Epithelial cell of esophagus (primary cell): ENCODE data around the gene CYP26B1.

Experiments
- DNase-seq: peaks from one replicate; pipeline ENCODE4 v3.0.0; 2010; ENCODE audit warnings: low read depth
- H3K4me3 ChIP-seq: 2 replicates; pipeline ENCODE4 v1.5.1; 2011; ENCODE audit warnings: mild to moderate bottlenecking, low read length, control low read depth
- TF ChIP-seq, protein P1 (sequence below): IDR thresholded peaks from 2 replicates; pipeline ENCODE4 v1.5.1; 2011; ENCODE audit warnings: low read depth, mild to moderate bottlenecking, low read length, control low read depth, inconsistent platforms; ENCODE audit not compliant: insufficient read depth; ENCODE audit errors: missing control alignments

CYP26B1 gene

DNA sequence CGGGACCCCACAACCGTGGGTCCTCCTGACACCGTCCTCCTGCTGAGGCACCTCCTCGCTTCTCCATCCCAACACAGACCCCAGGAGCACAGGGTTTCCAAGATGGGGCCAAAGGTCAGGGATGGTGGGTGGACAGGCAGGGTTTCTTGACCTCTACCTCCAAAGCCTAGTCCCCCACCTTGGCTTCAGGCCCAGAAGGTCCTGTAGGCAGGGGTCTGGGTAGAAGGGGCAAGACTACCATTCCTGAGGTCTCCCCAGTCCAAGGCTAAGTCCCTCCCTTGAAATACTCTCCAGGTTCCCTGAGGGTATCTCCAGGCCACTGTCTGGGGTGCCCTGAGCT is 7.1 kb downstream of the CYP26B1 start:
- no peak for DNase-seq
- H3K4me3 ChIP-seq, result no peak overlapping the region
- TF ChIP-seq, protein P1, sequence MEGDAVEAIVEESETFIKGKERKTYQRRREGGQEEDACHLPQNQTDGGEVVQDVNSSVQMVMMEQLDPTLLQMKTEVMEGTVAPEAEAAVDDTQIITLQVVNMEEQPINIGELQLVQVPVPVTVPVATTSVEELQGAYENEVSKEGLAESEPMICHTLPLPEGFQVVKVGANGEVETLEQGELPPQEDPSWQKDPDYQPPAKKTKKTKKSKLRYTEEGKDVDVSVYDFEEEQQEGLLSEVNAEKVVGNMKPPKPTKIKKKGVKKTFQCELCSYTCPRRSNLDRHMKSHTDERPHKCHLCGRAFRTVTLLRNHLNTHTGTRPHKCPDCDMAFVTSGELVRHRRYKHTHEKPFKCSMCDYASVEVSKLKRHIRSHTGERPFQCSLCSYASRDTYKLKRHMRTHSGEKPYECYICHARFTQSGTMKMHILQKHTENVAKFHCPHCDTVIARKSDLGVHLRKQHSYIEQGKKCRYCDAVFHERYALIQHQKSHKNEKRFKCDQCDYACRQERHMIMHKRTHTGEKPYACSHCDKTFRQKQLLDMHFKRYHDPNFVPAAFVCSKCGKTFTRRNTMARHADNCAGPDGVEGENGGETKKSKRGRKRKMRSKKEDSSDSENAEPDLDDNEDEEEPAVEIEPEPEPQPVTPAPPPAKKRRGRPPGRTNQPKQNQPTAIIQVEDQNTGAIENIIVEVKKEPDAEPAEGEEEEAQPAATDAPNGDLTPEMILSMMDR, result no peak

DNA sequence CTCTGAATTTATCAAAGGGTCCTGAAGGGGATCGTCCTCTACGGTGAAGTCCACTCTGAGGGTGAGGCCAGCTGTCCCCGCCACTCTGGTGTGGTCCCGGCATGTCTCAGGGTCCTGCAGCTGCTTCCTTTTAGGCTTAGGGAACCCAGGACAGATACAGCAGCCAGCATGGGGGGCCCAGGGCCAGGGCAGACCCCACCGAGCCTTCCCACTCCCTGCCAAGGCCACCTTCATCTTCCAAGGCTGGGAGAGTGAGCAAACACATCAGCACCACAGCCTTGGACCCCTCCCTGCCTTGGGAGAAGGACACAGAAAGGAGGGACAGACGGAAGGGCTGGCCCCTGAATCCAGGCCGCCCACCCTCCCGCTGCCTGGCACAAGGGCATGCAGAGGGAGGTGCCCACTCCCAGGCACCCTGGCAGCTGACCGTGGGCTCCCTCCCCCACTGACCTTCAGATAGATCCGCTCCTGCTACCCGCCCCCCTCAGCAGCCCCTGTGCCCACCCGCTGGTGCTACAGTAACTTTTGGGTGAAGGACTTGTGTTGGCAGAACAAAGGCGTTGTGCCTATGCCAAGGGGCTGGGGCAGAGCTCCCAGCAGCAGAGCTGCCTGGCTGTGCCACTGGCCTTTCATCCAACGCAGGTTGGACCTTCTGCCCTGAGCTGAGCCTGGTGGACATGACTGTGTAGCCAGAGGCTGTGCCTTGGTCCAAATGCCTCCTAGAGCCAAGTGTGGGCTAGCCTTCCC is 7.6 kb downstream of the CYP26B1 start:
- TF ChIP-seq, protein P1, result no peak
- no peak overlapping the region for H3K4me3 ChIP-seq
- no peak for DNase-seq

DNA sequence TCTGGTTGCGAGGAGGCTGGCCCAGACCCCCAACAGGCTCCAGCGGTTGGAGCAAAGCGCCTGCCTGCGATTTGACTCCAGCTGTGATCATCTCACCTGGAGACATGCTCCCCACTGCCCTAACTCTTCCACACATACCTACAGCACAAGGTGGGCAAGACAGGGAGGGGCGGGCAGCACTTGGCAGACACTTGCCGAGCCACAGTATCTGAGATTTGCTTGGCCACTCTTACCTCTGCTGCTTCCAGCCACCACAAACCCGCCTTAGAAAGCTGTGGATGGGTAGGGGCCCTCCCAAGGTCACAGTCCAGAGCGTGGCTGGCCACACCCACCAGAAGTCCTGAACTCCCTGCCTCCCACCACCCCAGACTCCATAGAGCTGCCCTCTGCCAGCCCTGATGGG is 8.2 kb downstream of the CYP26B1 start:
- H3K4me3 ChIP-seq, result no peak overlapping the region
- TF ChIP-seq, protein P1, result no peak
- DNase-seq, result no peak

DNA sequence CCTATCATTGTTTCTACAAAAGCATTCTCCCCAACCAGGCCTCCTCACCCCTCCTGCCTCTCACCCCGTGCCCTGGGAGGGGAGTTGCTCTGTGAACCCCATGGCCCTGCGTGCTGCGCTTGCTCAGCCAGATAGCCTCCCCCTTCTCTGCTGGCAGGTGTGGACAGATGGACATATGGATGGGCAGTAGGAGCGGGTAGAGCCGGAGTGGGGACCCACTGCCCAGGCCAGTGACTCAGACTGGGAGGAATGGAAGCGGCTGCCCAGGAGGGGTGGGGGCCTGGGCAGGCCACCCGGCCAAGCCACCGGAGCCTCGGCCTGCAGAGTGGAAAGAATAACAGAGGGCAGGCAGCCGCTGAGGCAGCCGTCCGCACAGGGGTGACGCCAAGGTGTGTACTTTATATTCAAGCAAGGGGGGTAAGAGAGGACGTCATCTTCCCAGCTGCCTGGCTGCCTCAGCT is 8.7 kb downstream of the CYP26B1 start:
- H3K4me3 ChIP-seq, result no peak overlapping the region
- no peak for DNase-seq
- TF ChIP-seq, protein P1, result no peak

DNA sequence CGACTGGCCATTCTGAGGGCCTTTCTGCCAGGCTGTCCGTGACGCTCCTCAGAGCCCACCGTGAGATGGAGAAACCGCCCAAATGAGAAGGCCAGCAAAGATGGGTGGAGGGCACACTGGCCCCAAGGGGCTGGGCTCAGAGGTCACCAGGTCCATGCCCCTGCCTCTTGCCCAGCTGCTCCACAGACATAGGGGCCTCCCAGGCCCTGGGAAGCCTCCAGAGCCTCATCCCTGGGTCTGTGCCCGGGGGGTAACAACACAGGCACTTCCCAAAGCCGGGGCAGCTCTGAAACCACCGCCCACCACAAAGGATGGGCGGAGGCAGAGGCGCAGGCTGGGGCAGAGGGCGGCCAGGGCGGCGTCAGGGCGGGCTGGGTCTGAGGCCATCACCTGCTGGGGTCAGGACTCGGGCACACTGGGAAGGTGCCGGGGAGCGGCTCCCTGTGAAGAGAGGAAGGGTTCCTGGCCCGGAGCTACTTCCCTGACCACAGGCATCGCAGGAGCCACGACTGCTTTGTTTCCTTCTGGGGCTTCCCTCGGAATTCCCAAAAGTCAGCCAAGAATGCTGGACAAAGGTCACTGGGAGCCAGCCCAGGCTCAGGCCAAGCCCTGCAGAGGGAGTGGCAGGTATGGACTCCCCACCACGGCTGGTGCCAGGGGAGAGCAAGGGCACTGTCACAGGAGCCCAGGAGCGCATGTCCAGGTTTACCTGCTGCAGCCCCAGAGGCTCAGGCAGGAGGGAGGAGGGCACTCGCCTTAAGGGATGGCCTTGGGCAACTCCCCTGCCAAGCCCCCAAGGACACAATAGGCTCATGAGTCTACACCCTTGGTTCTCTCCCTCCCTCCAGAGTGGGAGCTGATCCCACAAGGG is 9.4 kb downstream of the CYP26B1 start:
- no peak for DNase-seq
- TF ChIP-seq, protein P1, result no peak
- no peak overlapping the region for H3K4me3 ChIP-seq

DNA sequence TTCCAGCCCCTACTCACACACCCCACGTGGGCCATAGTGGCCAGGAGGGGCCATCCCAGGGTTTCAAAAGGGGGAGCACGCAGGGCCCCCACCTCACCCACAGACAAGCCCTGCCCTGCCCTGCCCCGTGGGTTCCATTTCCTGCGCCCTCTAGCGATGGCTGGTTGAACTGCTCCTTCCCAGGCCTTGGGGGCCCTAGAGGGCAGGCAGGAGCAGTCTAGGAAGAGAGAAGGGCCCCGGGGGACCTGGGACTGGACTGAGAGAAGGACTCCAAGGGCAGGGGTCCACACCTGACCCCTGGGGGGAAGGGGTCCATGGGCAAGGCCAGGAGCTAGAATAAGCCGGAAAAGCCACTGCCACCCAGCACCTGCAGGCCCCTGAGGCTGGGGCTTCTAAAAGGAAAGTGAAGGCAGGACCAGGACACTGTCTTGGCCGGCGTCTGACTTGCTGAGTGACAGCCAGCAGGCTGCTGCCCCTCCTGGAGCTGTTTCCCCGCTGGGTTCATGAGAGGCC is 10.1 kb downstream of the CYP26B1 start:
- no peak overlapping the region for H3K4me3 ChIP-seq
- peak; percentile 41 for DNase-seq
- TF ChIP-seq, protein P1, result peak; percentile 91
